Endothelial cell (in vitro differentiated cells): ENCODE data around the gene MPZL1. TPM values are rescaled to one million over a fixed set of nuclear protein-coding genes. Genes with fewer than 3 reads are reported as not detected.

Source experiments
- DNase-seq: peaks from one replicate; pipeline ENCODE4 v3.0.0; 2021; ENCODE audit warnings: low spot score
- H3K27ac Mint-ChIP-seq: one replicate; pipeline ENCODE4 v1.8.0; 2021; ENCODE audit warnings: mixed read lengths, inconsistent platforms; ENCODE audit not compliant: unreplicated experiment
- H3K27me3 Mint-ChIP-seq: one replicate; pipeline ENCODE4 v1.8.0; 2021; ENCODE audit warnings: mild to moderate bottlenecking, moderate library complexity, mixed read lengths, inconsistent platforms; ENCODE audit not compliant: unreplicated experiment
- H3K36me3 Mint-ChIP-seq: one replicate; pipeline ENCODE4 v1.8.0; 2021; ENCODE audit warnings: mild to moderate bottlenecking, low read depth, mixed read lengths, inconsistent platforms; ENCODE audit not compliant: unreplicated experiment
- H3K4me1 Mint-ChIP-seq: one replicate; pipeline ENCODE4 v1.8.0; 2021; ENCODE audit warnings: mild to moderate bottlenecking, mixed read lengths, inconsistent platforms; ENCODE audit not compliant: unreplicated experiment
- H3K4me3 Mint-ChIP-seq: one replicate; pipeline ENCODE4 v1.8.0; 2021; ENCODE audit warnings: mild to moderate bottlenecking, mixed read lengths, inconsistent platforms; ENCODE audit not compliant: unreplicated experiment
- H3K9me3 Mint-ChIP-seq: one replicate; pipeline ENCODE4 v1.8.0; 2021; ENCODE audit warnings: mixed read lengths, inconsistent platforms; ENCODE audit not compliant: unreplicated experiment
- CTCF ChIP-seq: fragments of 200-600 bp; sonication (generic); IDR thresholded peaks from one replicate; pipeline ENCODE4 v1.5.0; 2021; ENCODE audit warnings: antibody characterized with exemption; ENCODE audit not compliant: unreplicated experiment
- total RNA-seq: library from RNA; stranded (reverse); fragmentation: NEBNext Ultra II Directional; extraction: Animal tissue kit (Norgen Biotek cat#: 25700); gene quantifications from one replicate; pipeline ENCODE4 v1.2.1, GENCODE V29; 2021; ENCODE audit not compliant: unreplicated experiment

Gene MPZL1
- total RNA-seq, 1 donor from 2014 or later: 441 TPM

DNA sequence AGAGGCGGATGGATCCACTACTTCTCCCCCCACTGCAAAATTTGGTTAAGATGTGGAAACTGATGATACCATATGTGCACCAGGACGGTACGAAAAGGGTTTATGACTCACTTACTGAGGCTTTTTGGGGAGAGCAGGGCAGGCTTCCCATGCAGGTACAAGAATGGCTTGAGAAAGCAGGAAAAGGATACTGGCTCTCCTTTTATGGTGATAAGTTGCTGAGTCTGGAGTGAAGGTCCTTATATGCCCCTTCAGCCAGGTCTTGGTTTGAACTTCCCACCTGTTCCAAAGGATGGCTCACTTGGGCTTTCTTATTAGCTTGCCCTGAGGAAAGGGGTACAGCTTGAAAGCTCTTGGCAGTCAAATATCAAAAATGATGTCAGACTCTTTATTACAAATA, 23.1 kb downstream of the MPZL1 start:
- peaks cover 4% of the 10 kb centered on the region for H3K27me3 Mint-ChIP-seq
- peak overlapping the region; percentile 14 for H3K4me3 Mint-ChIP-seq
- DNase-seq: no peak
- H3K36me3 Mint-ChIP-seq: peaks cover 19% of the 10 kb centered on the region
- H3K27ac Mint-ChIP-seq: peak overlapping the region; percentile 65
- no peaks in the 10 kb centered on the region for H3K9me3 Mint-ChIP-seq
- peaks cover 64% of the 10 kb centered on the region for H3K4me1 Mint-ChIP-seq
- no peak for TF ChIP-seq CTCF

GRCh38 chr1:167746013-167746672, 24.4 kb downstream of the MPZL1 start:
- H3K27me3 Mint-ChIP-seq: peaks cover 1% of the 10 kb centered on the region
- H3K9me3 Mint-ChIP-seq: no peaks in the 10 kb centered on the region
- H3K4me1 Mint-ChIP-seq: peaks cover 54% of the 10 kb centered on the region
- no peak for TF ChIP-seq CTCF
- peaks cover 12% of the 10 kb centered on the region for H3K36me3 Mint-ChIP-seq
- H3K4me3 Mint-ChIP-seq: peak overlapping the region; percentile 17
- peak overlapping the region; percentile 48 for H3K27ac Mint-ChIP-seq
- DNase-seq: no peak

DNA sequence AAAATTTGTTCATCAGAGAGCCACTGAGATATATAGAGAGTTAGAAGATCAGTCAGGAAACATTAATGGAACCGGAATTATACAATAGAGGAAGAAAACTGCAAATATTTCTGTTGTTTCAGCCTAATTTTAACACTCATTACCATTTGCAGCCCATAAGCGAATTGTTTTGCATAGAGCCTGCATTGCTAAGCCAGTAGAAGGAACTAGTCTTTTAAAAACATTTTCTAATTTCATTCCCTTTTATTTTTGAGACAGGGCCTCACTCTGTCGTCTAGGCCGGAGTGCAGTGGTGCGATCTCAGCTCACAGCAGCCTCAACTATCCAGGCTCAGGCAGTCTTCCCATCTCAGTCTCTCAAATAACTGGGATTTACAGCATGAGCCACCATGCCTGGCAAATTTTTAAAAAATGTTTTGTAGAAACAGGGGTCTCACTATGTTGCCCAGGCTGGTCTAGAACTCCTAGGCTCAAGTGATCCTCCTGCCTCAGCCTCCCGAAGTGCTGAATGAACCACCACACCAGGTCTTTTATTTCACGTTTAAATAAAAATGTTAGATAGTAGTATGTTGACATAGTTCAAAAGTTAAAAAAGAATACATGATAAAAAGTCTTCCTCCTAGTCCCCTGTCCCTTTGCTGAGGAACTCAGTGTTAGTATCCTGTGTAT, 25.3 kb downstream of the MPZL1 start:
- H3K9me3 Mint-ChIP-seq: no peaks in the 10 kb centered on the region
- H3K36me3 Mint-ChIP-seq: peaks cover 12% of the 10 kb centered on the region
- H3K27ac Mint-ChIP-seq: peak overlapping the region; percentile 7
- no peak for TF ChIP-seq CTCF
- H3K4me3 Mint-ChIP-seq: no peak overlapping the region
- peaks cover 1% of the 10 kb centered on the region for H3K27me3 Mint-ChIP-seq
- H3K4me1 Mint-ChIP-seq: peaks cover 54% of the 10 kb centered on the region
- DNase-seq: no peak

GRCh38 chr1:167747988-167748387, 26.2 kb downstream of the MPZL1 start:
- peaks cover 6% of the 10 kb centered on the region for H3K36me3 Mint-ChIP-seq
- H3K4me1 Mint-ChIP-seq: peaks cover 54% of the 10 kb centered on the region
- DNase-seq: no peak
- no peak overlapping the region for H3K4me3 Mint-ChIP-seq
- no peaks in the 10 kb centered on the region for H3K9me3 Mint-ChIP-seq
- peaks cover 1% of the 10 kb centered on the region for H3K27me3 Mint-ChIP-seq
- TF ChIP-seq CTCF: no peak
- no peak overlapping the region for H3K27ac Mint-ChIP-seq

DNA sequence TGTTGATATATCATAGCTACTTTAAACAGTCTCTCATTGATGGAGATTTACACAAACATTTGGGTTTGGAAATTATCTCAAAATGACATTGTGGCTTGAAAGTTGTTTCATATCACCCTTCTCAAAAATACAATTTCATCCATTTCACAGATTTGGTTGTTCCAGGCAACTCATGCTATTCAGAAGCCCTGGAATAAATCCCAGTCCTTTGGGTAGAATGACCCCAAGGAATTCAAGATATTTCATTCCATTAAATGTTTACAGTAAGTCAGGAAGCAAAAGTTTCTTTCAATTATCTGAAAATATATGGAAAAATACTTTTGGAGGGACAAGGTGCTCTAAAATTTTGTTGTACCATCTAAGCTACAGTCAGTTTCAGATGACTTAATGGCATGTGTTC, 27.1 kb downstream of the MPZL1 start:
- H3K36me3 Mint-ChIP-seq: peaks cover 6% of the 10 kb centered on the region
- H3K4me3 Mint-ChIP-seq: no peak overlapping the region
- no peak for DNase-seq
- H3K27me3 Mint-ChIP-seq: peaks cover 1% of the 10 kb centered on the region
- peak overlapping the region; percentile 26 for H3K27ac Mint-ChIP-seq
- no peaks in the 10 kb centered on the region for H3K9me3 Mint-ChIP-seq
- no peak for TF ChIP-seq CTCF
- peaks cover 46% of the 10 kb centered on the region for H3K4me1 Mint-ChIP-seq
